Right lobe of liver (tissue), 4 donors: ENCODE data around the gene MBOAT2.

Experiments
- POLR2A ChIP-seq: fragments of 450-650 bp; IDR thresholded peaks from one replicate; pipeline ENCODE4 v1.6.1; 2017; ENCODE audit warnings: antibody characterized with exemption, mild to moderate bottlenecking
- TF ChIP-seq, protein P1 (sequence below), 4 donors: fragments of 200-600 bp in 3 of 4; fragments of 450-650 bp in 1 of 4; IDR thresholded peaks; one replicate each; pipeline versions ENCODE4 v1.5.1 to v1.8.0; 2016 to 2022; ENCODE audit warnings: antibody characterized with exemption in 4 of 4, mild to moderate bottlenecking in 2 of 4
- donor health status: DM: no; HTN: no; CAD: no.
- donor health status: DM: no; HTN: no; CAD: no.
- donor health status: DM: no; HTN: yes; CAD: no.

DNA sequence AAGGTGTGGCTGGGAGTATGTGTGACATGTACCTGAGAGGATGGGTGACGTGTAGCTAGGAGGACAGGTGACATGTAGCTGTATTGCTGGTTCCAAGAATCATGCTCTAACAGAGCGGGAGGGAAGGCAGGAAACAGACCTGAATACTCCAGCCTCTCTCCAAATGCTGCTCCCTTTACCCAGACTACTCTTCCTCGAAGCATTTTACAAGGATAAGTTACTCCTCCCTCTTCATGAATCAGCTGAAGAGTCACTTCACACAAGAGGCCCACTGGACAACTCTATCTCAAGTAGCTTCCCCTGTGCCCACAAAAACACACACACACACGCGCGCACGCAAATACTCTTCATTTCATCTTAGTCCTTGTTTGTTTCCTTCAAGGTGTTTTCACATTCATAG, 113.5 kb downstream of the MBOAT2 start:
- TF ChIP-seq, protein P1, sequence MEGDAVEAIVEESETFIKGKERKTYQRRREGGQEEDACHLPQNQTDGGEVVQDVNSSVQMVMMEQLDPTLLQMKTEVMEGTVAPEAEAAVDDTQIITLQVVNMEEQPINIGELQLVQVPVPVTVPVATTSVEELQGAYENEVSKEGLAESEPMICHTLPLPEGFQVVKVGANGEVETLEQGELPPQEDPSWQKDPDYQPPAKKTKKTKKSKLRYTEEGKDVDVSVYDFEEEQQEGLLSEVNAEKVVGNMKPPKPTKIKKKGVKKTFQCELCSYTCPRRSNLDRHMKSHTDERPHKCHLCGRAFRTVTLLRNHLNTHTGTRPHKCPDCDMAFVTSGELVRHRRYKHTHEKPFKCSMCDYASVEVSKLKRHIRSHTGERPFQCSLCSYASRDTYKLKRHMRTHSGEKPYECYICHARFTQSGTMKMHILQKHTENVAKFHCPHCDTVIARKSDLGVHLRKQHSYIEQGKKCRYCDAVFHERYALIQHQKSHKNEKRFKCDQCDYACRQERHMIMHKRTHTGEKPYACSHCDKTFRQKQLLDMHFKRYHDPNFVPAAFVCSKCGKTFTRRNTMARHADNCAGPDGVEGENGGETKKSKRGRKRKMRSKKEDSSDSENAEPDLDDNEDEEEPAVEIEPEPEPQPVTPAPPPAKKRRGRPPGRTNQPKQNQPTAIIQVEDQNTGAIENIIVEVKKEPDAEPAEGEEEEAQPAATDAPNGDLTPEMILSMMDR (IDR thresholded peaks at IDR 0.05): no peak
- no peak for TF ChIP-seq POLR2A
